HUDEP-2 (cell line): ENCODE results near the gene FAM222A.

ENCODE experiments used
- DNase-seq, 76 experiments: peaks; one replicate each; lab custom pipeline; 2025; ENCODE audit not compliant: unreplicated experiment in 76 of 76; lab: John Stamatoyannopoulos, UW

The FAM222A gene

GRCh38 chr12:109710205-109710746, 3.3 kb upstream of the FAM222A start:
- no peak for DNase-seq

DNA sequence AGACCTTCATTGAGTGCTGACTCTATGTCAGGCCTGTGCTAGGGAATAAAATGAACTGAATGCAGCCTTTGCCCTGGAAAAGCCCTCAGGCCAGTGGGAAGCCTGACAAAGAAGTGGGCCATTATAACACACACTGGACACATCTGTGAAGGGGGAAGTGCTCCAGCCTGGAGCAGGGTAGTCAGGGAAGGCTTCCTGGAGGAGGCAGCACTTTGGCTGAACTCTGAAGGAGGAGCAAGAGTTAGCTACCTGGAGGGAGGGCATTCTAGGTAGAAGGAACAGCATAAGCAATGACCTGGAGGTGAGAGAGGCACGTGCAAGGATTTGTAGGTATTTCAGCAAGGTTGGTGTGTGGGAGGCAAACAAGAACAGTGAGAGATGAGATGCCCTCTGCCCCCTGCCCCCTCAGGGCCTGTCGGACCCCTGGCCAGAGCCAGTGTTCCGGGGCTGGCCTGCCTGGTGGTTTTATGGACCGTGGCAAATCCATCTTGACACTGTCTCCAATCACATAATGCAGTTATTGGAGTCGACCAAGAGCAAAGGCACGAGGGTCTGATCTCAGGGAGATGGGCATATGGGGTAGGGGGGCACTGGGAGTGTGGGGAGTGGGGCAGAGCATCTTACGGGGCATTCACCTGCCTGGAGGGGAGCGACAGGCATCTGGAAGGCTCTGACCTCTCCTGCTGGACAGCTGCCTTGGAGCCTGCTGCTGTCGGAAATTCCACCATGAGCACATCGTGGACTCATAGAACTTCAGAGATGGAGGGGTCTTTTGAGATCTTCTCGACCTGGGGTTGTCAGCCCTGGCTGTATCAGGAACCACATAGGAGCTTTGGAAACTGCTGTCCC, 2.7 kb upstream of the FAM222A start:
- DNase-seq = no peak

DNA sequence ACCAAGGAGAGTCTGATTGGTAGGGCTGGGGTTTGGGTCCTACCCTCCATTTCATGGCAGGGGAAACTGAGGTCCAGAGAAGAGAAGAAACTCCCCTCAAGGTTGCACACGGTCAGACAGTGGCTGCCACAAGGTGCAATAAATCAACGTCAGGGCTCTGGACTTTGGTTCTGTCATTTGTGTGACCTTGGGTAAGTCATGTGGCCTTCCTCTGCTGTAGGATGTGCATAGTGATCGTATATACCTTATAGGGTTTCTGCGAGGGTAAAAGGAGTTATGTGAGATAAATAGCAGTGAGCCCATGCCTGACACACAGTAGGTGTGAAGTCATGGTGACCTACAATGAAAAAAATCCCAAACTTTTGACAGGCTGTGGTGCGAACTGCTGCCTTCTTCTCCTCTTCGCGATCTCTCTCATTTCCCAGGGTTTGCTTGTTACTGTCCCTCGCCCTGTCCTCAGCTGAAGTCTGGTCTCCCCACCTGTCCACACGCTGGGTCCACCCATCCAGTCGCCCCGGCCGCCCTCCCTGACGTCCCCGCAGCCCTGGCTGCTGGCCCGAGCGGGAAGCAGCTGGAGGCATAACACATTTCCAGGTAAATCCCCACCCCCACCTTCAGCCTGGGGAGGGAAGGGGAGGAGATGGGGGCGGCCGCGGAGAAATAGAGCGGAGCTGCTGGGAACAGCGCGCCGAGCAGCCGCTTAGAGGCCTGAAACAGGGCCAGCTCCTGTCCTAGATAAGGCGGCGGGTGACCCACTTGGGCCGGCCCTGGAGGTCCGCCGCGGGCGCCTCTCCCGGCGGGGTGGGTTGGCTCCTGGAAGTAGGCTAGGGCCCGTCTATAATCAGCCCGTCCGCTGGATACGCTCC, 1.8 kb upstream of the FAM222A start:
- DNase-seq = peak in 4 of 76 experiments; percentile 9 to 19 (median 10)

GRCh38 chr12:109714141-109714912, 702 bp downstream of the FAM222A start:
- DNase-seq = peak in 25 of 76 experiments; percentile 4 to 49 (median 27)

DNA sequence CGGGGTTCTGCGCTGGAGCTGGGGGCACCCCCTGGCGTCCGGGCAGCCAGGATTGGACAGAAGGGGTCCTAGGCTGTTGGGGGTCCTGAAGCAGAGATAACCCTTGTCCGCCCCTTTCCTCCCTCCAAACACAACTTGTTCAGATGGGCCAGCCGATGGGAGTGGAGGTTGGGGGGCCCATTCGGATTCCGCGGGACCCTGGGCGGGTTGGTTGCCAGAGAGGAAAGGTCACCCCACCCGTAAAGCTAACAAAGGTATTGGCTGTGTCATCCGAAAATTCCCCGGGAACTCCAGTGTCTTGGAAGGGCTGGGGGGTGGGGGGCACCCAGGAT, 1.3 kb downstream of the FAM222A start:
- DNase-seq = no peak

DNA sequence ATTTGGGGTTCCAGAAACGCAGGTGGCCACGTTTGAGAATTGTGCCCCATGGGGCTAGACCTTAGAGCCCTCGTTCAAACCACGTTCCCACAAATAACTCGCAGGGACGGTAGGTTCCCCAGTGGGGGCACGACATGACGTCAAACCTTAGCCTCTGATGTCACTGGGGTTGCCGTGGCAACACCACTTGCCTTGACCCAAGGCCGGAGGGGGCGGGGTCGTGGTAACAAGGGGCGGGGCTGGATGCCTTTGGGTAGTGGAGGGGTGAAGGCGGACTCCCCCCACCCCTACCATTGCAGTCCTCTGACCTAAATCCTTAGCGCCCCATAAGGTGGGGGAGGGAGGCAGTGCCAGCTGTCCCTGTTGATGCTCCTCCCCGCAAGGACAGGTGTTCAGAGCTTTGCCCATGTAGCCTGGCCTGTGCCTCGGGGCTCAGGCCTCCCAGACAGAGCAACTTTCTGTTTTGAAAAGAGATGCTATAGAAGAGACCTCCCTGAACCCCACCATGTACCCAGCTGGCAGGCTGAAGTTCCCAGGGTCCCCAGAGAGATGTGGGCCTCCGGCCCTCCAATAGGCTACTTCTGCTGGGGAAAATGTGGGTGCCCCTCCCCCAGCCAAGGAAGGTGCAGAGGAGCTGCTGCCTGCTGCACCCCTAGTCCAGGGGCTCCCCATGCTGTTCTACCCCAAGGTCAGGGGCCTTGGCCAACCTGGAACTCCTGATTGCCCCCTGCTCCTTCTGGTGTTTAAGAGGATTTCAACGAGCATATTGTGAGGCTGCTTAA, 1.9 kb downstream of the FAM222A start:
- no peak for DNase-seq

DNA sequence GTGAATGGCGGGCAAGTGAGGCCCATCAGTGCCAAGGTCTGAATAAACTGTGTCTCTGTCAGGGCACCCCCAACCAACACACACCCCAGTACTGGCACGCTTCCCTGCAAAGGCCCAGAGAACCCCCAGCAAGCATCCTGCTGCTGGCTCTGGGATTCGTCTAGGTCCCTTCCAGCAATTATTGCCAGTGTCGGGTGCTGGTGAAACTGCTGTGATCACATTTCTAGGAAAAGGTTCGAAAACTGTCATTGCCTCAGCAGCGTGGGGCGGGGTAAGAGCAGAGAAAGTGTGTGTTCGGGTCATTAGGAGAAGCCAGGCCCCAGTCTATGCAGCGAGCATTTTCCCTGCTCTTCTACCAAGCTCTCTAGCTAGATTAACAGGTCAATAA, 2.5 kb downstream of the FAM222A start:
- no peak for DNase-seq

GRCh38 chr12:109716512-109717389, 3.1 kb downstream of the FAM222A start:
- DNase-seq = no peak

GRCh38 chr12:109717390-109718357, 4.0 kb downstream of the FAM222A start:
- DNase-seq = no peak

DNA sequence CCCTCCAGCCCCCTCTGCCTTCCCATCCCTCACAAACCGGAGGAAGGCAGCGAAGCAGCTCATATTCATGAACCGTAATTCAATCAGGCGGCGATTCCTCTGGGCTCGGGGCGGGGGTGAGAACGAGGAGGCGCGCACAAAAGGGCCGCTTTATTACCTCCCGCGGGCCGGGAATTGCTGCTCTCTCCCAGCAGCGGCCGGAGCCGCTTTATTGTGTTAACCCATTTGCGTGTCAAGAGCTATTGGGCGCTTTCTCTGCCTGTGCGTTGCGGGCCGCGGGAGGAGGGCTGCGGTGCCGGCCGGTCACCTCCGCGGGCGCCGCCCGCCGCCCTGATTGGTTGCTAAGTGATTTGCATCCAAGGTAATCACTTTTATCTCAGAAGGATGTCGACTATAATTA, 4.8 kb downstream of the FAM222A start:
- DNase-seq = no peak

- DNase-seq = no peak
Measured at GRCh38 chr12:109719123-109720022, 5.7 kb downstream of the FAM222A start.

- DNase-seq = no peak
Measured at GRCh38 chr12:109720152-109720856, 6.7 kb downstream of the FAM222A start.

DNA sequence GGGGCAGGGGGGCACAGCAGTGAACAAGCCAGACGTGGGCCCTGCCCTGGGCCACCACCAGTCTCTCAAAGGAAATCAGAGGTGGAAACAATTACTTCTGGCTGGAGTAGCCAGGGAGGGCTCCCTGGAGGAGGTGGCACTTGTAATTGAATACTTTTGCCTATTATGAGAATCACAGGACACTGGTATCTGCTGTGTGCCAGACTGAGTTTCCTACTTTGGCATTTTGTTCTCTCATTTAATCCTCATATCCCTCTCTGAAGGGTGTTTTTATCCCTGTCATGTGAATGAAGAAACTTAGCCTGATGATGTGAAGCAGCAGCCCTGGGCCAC, 7.2 kb downstream of the FAM222A start:
- DNase-seq = no peak

DNA sequence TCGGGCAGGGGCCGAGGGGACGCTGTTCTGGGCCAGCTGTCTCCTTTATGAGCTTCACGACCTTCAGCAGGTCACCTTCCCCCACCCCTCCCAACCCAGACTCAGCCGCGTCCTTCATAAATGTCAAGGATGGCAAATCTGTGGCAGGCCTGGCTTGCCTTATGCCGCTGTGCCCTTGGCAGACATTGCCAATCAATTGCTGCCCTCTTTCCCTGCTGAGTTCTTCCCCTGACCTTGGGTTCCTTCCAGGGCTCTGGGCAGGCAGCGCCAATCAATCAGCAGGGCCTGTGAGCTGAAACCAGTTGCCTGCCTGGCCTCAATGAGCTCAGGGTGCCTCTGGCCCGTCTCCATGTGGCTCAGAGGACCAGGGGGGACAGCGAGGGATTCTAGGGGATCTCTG, 7.7 kb downstream of the FAM222A start:
- peak in 1 of 76 experiments; percentile 18 for DNase-seq

GRCh38 chr12:109722022-109722720, 8.5 kb downstream of the FAM222A start:
- DNase-seq = no peak

DNA sequence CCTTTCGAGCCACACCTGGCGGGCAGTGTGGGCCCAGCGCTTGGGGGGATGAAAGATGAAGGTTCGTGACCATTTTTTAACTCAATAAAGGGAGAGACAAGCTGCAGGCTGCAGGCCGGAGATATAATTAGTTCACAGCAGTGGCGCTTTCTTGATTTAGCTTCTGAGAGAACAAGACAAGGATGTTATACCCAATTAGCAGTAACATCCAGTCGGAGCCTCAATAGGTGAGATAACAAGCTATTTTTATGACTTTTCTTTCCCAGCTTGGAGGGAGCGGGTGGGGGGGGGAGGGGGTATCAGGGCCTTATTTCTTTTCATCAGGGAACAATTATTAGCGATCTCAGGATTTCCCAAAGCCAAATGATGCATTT, 9.1 kb downstream of the FAM222A start:
- DNase-seq = no peak
